K562 (cell line): ENCODE measurements around the gene UGT2B11. TPM values are rescaled to one million over a fixed set of nuclear protein-coding genes. Genes with fewer than 3 reads are reported as not detected.
"Not testable (repeated sequence)": the region's sequence is repeated elsewhere in the genome, so short reads cannot be mapped to it uniquely, and the experiment has no call there.

ENCODE experiments used
- ATAC-seq: fragments of 200-7000 bp; cut with Tn5 transposase; 3 replicates; pipeline ENCODE4 v1.9.1; 2020; ENCODE audit warnings: moderate library complexity
- BruUV-seq: library from RNA; stranded (reverse); fragments of 400-500 nt; replicated peaks from 2 replicates; lab custom pipeline; 2021; lab: Mats Ljungman, UMichigan
- CTCF ChIA-PET: fragments of 300-600 bp; formaldehyde crosslinking; extraction: SDS; loops from one replicate; lab custom pipeline; 2021; ENCODE audit warnings: low intra/inter-chr PET ratio; lab: Yijun Ruan, JAX
- POLR2A ChIA-PET: fragments of 300-600, 350-650 bp; sonication (Branson Sonifier 250); formaldehyde crosslinking; extraction: SDS; loops from one replicate; lab custom pipeline; 2021; ENCODE audit warnings: antibody characterized with exemption, inconsistent platforms; lab: Yijun Ruan, JAX
- DNase-seq, 4 experiments: peaks; one replicate each; pipeline versions ENCODE4 v3.0.0 to v3.0.0-alpha.2; 2011 to 2018; ENCODE audit warnings: low spot score in 3 of 4, mixed read lengths in 3 of 4; ENCODE audit errors: extremely low read depth in 1 of 4
- FAIRE-seq: peaks from 2 replicates; lab custom pipeline; 2011; peaks lifted over from hg19 to GRCh38; lab: Jason Lieb, UNC
- H2AFZ ChIP-seq: 2 replicates; pipeline ENCODE4 v1.6.0; 2011; ENCODE audit warnings: low read depth, low read length, control low read depth, inconsistent platforms
- H3K27ac ChIP-seq: fragments of 200-600 bp; 3 replicates; pipeline ENCODE4 v1.8.0; 2011; ENCODE audit warnings: low read depth, mild to moderate bottlenecking, control low read depth, inconsistent platforms, low read length, moderate library complexity, mixed read lengths; ENCODE audit errors: extremely low read depth
- H3K27me3 ChIP-seq, 2 experiments: fragments of 300-600 bp in 1 of 2; 2 replicates in 1 of 2; 3 replicates in 1 of 2; pipeline versions ENCODE4 v1.6.0 to v1.8.0; 2011; ENCODE audit warnings: inconsistent platforms in 2 of 2, low read length in 2 of 2, mild to moderate bottlenecking in 1 of 2, mixed read lengths in 1 of 2, moderate library complexity in 1 of 2; ENCODE audit not compliant: control insufficient read depth in 2 of 2, insufficient read depth in 2 of 2
- H3K36me3 ChIP-seq: fragments of 300-600 bp; 3 replicates; pipeline ENCODE4 v1.8.0; 2011; ENCODE audit warnings: mild to moderate bottlenecking, low read length, inconsistent platforms; ENCODE audit not compliant: control insufficient read depth, insufficient read depth
- H3K4me1 ChIP-seq, 2 experiments: fragments of 200-600 bp in 1 of 2; replicated peaks in 1 of 2; 2 replicates in 1 of 2; 3 replicates in 1 of 2; pipeline versions ENCODE4 v1.5.1 to v1.8.0; 2011; ENCODE audit warnings: inconsistent platforms in 2 of 2, low read length in 2 of 2, mild to moderate bottlenecking in 1 of 2, mixed read lengths in 1 of 2, moderate library complexity in 1 of 2; ENCODE audit not compliant: control insufficient read depth in 2 of 2, insufficient read depth in 2 of 2
- H3K4me2 ChIP-seq: 2 replicates; pipeline ENCODE4 v1.6.1; 2011; ENCODE audit warnings: low read length, control low read depth, inconsistent platforms, mixed read lengths; ENCODE audit not compliant: insufficient read depth
- H3K4me3 ChIP-seq: fragments of 200-600 bp; sonication (generic), shearing (Covaris generic); 2 replicates; pipeline ENCODE4 v1.5.1; 2016; ENCODE audit warnings: control low read depth, inconsistent platforms
- H3K79me2 ChIP-seq: fragments of 200-600 bp; 3 replicates; pipeline ENCODE4 v1.8.0; 2011; ENCODE audit warnings: low read length, inconsistent platforms; ENCODE audit not compliant: control insufficient read depth, insufficient read depth
- H3K9ac ChIP-seq, 2 experiments: 2 replicates each; pipeline versions ENCODE4 v1.6.0 to v1.6.1; 2011; ENCODE audit warnings: low read depth in 2 of 2, low read length in 2 of 2, control low read depth in 1 of 2, inconsistent platforms in 1 of 2, mild to moderate bottlenecking in 1 of 2, mixed read lengths in 1 of 2; ENCODE audit not compliant: insufficient read depth in 1 of 2
- H3K9me1 ChIP-seq: one replicate; pipeline ENCODE4 v1.6.0; 2011; ENCODE audit warnings: inconsistent platforms, mild to moderate bottlenecking, low read length, moderate library complexity; ENCODE audit not compliant: control insufficient read depth, insufficient read depth
- H3K9me3 ChIP-seq: replicated peaks from 2 replicates; pipeline ENCODE4 v1.5.1; 2011; ENCODE audit warnings: low read depth, low read length, inconsistent platforms; ENCODE audit not compliant: control insufficient read depth, insufficient read depth
- H4K20me1 ChIP-seq: replicated peaks from 2 replicates; pipeline ENCODE4 v1.6.1; 2011; ENCODE audit warnings: low read length, inconsistent platforms, mixed read lengths; ENCODE audit not compliant: control insufficient read depth, insufficient read depth
- ATF7 ChIP-seq: fragments of 450-650 bp; IDR thresholded peaks from 2 replicates; pipeline ENCODE4 v1.7.1; 2014; ENCODE audit warnings: mild to moderate bottlenecking, moderate library complexity
- CREB1 ChIP-seq, 2 experiments: sonication (generic) in 1 of 2; formaldehyde crosslinking in 1 of 2; IDR thresholded peaks; 2 replicates each; pipeline versions ENCODE4 v1.6.1 to v1.8.0; 2012 to 2022; ENCODE audit warnings: inconsistent platforms in 1 of 2, mild to moderate bottlenecking in 1 of 2, missing genetic modification reagents in 1 of 2, moderate library complexity in 1 of 2
- CREM ChIP-seq: IDR thresholded peaks from 2 replicates; pipeline ENCODE4 v1.6.1; 2014; ENCODE audit warnings: antibody characterized with exemption, low read depth
- GABPA ChIP-seq: fragments of 200-800 bp; sonication (Bioruptor generic); conservative IDR thresholded peaks from 2 replicates; pipeline ENCODE4 v1.6.1; 2016; ENCODE audit warnings: low read depth, missing genetic modification characterization, missing compliant biosample characterization
- JUN ChIP-seq, 2 experiments: sonication (generic) in 1 of 2; formaldehyde crosslinking in 1 of 2; IDR thresholded peaks; 2 replicates each; pipeline versions ENCODE4 v1.6.1 to v1.8.0; 2012 to 2022; ENCODE audit warnings: borderline replicate concordance in 2 of 2, mild to moderate bottlenecking in 2 of 2, improper control_type of control experiment in 1 of 2, low read depth in 1 of 2, low read length in 1 of 2, missing genetic modification reagents in 1 of 2
- MAFG ChIP-seq: fragments of 450-650 bp; conservative IDR thresholded peaks from 2 replicates; pipeline ENCODE4 v1.6.1; 2016; ENCODE audit warnings: missing genetic modification characterization, missing compliant biosample characterization
- NFE2 ChIP-seq: IDR thresholded peaks from 2 replicates; pipeline ENCODE4 v1.6.1; 2014; ENCODE audit warnings: antibody characterized with exemption, low read depth
- NFE2L1 ChIP-seq: fragments of 450-650 bp; IDR thresholded peaks from 2 replicates; pipeline ENCODE4 v1.6.1; 2016; ENCODE audit warnings: missing genetic modification characterization, low read depth, mild to moderate bottlenecking, missing compliant biosample characterization, moderate library complexity, borderline replicate concordance
- TRIM28 ChIP-seq: fragments of 450-650 bp; IDR thresholded peaks from 2 replicates; pipeline ENCODE4 v1.6.1; 2017
- whole genome bisulfite sequencing: fragments of 100-300 bp; shearing (Covaris generic); methylation state at CpG from one replicate; pipeline ENCODE4 v1.1.6; 2016; ENCODE audit warnings: low coverage, mixed read lengths; ENCODE audit not compliant: insufficient coverage; ENCODE audit errors: missing lambda C conversion rate; 5-methylcytosine and 5-hydroxymethylcytosine counted together
- in situ Hi-C: fragments of 300-500 bp; cut with MboI; formaldehyde crosslinking; loops from 4 replicates; pipeline ENCODE4 v1.15.0; 2018; ENCODE audit warnings: inconsistent platforms, mixed read lengths
- intact Hi-C: fragments of 100-400 bp; cut with micrococcal nuclease; formaldehyde crosslinking; loops from 2 replicates; pipeline ENCODE4 v1.14.2; 2022
- polyA plus RNA-seq, 8 experiments: library from polyadenylated mRNA; depleted of rRNA in 4 of 8; stranded (reverse) in 5 of 8; unstranded in 3 of 8; fragments of >200 nt; fragmentation: Nextera tagmentation in 2 of 8; fragmentation: Illumina TruSeq in 1 of 8; extraction: Ambion mirVana in 2 of 8; extraction: Trizol in 1 of 8; gene quantifications; 2 replicates each; pipeline versions ENCODE4 v1.2.1 to v1.2.3, GENCODE V29; 2011 to 2014; ENCODE audit warnings: inconsistent platforms in 1 of 8, missing spikeins in 1 of 8
- total RNA-seq, 7 experiments: library from RNA; depleted of rRNA in 6 of 7; stranded (reverse); fragments of >200 nt in 6 of 7; fragmentation: Illumina TruSeq in 2 of 7; extraction: Trizol in 2 of 7; gene quantifications; 2 replicates each; pipeline versions ENCODE4 v1.2.1 to v1.2.3, GENCODE V29; 2011 to 2021; ENCODE audit warnings: low replicate concordance in 1 of 7
- TF ChIP-seq, protein P1 (sequence below): fragments of 450-650 bp; IDR thresholded peaks from 2 replicates; pipeline ENCODE4 v1.6.1; 2016; ENCODE audit warnings: mild to moderate bottlenecking
- TF ChIP-seq, protein P2 (sequence below), 2 experiments: fragments of 450-650 bp in 1 of 2; sonication (generic) in 1 of 2; formaldehyde crosslinking in 1 of 2; IDR thresholded peaks in 1 of 2; conservative IDR thresholded peaks in 1 of 2; 2 replicates each; pipeline versions ENCODE4 v1.6.1 to v1.8.1; 2016 to 2023; ENCODE audit warnings: mild to moderate bottlenecking in 2 of 2, moderate library complexity in 2 of 2, inconsistent platforms in 1 of 2, missing genetic modification reagents in 1 of 2

Gene UGT2B11
- total and polyA plus RNA-seq, 9 of the 15 experiments (the other 6 are each of a cell fraction or from before 2014, with no cell fraction given): 0.06 TPM; not detected in 8

DNA sequence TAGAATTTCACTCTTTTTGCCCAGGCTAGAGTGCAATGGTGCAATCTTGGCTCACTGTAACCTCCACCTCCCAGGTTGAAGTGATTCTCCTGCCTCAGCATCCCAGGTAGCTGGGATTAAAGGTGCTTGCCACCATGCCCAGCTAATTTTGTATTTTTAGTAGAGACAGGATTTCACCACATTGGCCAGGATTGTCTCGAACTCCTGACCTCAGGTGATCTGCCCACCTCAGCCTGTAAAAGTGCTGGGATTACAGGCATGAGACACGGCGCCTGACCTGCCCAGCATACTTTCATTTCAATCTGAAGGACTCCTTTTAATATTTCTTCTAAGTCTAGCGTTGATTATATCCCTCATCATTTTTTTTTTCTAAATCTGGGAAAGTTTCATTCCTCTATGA, 45.4 kb downstream of the UGT2B11 start:
- intact Hi-C loops, H3K27me3 ChIP-seq, H3K9me3 ChIP-seq, H3K79me2 ChIP-seq, POLR2A ChIA-PET, H3K4me1 ChIP-seq, H3K4me3 ChIP-seq, H3K27ac ChIP-seq, H4K20me1 ChIP-seq, BruUV-seq, FAIRE-seq, in situ Hi-C loops, H3K9me1 ChIP-seq, H3K36me3 ChIP-seq, DNase-seq, ATAC-seq, CTCF ChIA-PET, H2AFZ ChIP-seq, H3K9ac ChIP-seq, H3K4me2 ChIP-seq: not testable (repeated sequence)
- 13% methylated on average over 4 of the region's 4 CpGs for WGBS

DNA sequence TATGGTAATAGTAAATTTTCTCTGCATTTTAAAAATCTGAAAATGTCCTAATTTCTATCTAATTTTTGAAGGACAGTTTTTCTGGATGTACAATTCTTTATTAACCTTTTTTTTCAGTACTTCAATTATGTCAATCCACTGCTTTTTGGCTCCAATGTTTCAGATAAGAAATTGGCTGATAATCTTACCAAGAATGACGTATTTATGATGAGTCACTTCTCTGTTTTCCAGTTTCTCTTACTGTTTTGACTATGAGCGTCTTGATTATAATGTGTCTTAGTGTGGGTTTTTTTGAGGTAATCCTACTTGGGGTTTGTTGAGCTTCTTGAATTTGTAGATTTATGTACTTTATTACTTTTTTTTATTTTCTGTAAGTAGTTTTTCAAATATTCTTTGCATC, 47.2 kb downstream of the UGT2B11 start:
- DNase-seq (no peak), FAIRE-seq (no peak), ATAC-seq (no peak)
- Histone ChIP-seq H3K36me3 (no peaks in the 10 kb centered on the region), H3K79me2 (no peaks in the 10 kb centered on the region), H3K4me1 (no peaks in the 10 kb centered on the region), H3K4me3 (no peak overlapping the region), H3K9ac (no peak overlapping the region), H3K4me2 (no peak overlapping the region), H3K9me3 (no peaks in the 10 kb centered on the region), H3K27me3 (no peaks in the 10 kb centered on the region), H4K20me1 (no peaks in the 10 kb centered on the region), H3K27ac (no peak overlapping the region), H2AFZ (no peak overlapping the region), H3K9me1 (no peaks in the 10 kb centered on the region)
- ChIA-PET POLR2A (no interaction called here), CTCF (no interaction called here)
- intact Hi-C loops: no loop called here
- BruUV-seq: no TSS peak
- in situ Hi-C loops: no loop called here
- 8% methylated on average over 2 of the region's 2 CpGs for WGBS
- 0 out of 2 replicates have a peak, but pooled peaks have one; percentile 16 for TF ChIP-seq NFE2
- peak; percentile 65 for TF ChIP-seq MAFG (tag)
- 0 out of 2 replicates have a peak, but pooled peaks have one; percentile 55 for TF ChIP-seq JUN (IDR thresholded peaks at IDR 0.05; ENCODE audit: borderline replicate concordance, low read depth, low read length)
- no peak for TF ChIP-seq JUN (CRISPR knock-in tag; IDR thresholded peaks at IDR 0.05; ENCODE audit: borderline replicate concordance)
- 0 out of 2 replicates have a peak, but pooled peaks have one; percentile 34 for TF ChIP-seq ATF7
- no peak for TF ChIP-seq CREB1 (IDR thresholded peaks at IDR 0.05)
- peak; percentile 42; the same call in 1 of the 2 replicates for TF ChIP-seq CREB1 (CRISPR knock-in tag; IDR thresholded peaks at IDR 0.05)
- peak; percentile 49; the same call in 1 of the 2 replicates for TF ChIP-seq CREM
- peak; percentile 54 for TF ChIP-seq NFE2L1
- TF ChIP-seq TRIM28: peak; percentile 63; the same call in 1 of the 2 replicates
- TF ChIP-seq, protein P1, sequence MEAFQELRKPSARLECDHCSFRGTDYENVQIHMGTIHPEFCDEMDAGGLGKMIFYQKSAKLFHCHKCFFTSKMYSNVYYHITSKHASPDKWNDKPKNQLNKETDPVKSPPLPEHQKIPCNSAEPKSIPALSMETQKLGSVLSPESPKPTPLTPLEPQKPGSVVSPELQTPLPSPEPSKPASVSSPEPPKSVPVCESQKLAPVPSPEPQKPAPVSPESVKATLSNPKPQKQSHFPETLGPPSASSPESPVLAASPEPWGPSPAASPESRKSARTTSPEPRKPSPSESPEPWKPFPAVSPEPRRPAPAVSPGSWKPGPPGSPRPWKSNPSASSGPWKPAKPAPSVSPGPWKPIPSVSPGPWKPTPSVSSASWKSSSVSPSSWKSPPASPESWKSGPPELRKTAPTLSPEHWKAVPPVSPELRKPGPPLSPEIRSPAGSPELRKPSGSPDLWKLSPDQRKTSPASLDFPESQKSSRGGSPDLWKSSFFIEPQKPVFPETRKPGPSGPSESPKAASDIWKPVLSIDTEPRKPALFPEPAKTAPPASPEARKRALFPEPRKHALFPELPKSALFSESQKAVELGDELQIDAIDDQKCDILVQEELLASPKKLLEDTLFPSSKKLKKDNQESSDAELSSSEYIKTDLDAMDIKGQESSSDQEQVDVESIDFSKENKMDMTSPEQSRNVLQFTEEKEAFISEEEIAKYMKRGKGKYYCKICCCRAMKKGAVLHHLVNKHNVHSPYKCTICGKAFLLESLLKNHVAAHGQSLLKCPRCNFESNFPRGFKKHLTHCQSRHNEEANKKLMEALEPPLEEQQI: no peak
- TF ChIP-seq GABPA (tag): no peak
- TF ChIP-seq, protein P2, sequence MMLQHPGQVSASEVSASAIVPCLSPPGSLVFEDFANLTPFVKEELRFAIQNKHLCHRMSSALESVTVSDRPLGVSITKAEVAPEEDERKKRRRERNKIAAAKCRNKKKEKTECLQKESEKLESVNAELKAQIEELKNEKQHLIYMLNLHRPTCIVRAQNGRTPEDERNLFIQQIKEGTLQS (IDR thresholded peaks at IDR 0.05): peak; percentile 77
- TF ChIP-seq, protein P2 (CRISPR knock-in tag; conservative IDR thresholded peaks at IDR 0.05): no peak
